GM21737 (cell line): ENCODE measurements around the gene ASB3.
"Not testable (repeated sequence)": the region's sequence is repeated elsewhere in the genome, so short reads cannot be mapped to it uniquely, and the experiment has no call there.

Source experiments
- ATAC-seq: cut with Tn5 transposase; IDR thresholded peaks from one replicate; pipeline ENCODE4 v1.9.1; 2021; ENCODE audit warnings: mild to moderate bottlenecking, moderate library complexity; ENCODE audit not compliant: unreplicated experiment

ASB3 gene

DNA sequence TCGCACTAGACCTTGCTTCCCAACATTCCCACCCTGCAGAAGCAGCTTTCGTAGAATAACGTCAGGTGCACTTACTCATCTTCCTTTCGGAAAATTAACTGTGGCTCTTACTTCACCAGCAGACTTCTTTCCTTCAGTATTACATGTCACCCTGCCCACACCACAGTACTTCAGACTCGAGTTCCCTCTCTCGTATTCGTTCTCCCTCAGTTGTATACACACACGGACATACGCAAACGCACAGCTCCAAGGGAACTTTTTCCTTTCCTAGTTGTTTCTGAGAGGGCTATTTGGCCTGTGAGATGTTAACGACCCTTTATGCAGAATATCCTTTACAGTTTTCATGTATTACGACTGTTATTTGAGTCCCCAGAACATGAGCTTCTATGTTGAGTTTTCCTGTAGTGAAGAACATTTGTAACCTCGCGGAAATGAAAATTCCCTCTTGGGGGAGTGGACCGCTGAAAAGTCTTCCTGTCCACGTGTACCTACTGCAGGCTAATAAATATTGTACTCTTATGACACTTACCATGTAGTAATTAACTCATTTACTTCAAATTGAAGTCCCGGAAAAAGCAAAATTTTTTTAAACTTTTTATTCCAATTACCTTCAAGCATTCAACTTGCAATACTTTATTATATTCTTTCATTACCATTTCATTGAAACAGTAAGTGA lies 999 bp upstream of the ASB3 start:
- ATAC-seq = no peak

GRCh38 chr2:53786352-53786704 lies 425 bp downstream of the ASB3 start:
- ATAC-seq = no peak

DNA sequence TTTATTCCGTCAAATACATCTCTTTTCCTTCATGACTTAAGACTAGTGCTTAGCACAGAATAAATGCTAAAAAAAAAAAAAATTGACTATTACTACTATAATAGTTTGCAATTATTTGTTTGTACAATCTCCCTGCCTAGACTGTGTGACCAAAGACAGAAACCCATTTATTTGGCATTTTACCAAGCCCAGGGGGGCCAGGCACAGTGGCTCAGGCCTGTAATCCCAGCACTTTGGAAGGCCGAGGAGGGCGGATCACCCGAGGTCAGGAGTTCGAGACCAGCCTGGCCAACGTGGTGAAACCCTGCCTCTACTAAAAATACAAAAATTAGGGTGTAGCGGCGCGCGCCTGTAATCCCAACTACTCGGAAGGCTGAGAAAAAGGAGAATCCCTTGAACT lies 1.4 kb downstream of the ASB3 start:
- no peak for ATAC-seq

DNA sequence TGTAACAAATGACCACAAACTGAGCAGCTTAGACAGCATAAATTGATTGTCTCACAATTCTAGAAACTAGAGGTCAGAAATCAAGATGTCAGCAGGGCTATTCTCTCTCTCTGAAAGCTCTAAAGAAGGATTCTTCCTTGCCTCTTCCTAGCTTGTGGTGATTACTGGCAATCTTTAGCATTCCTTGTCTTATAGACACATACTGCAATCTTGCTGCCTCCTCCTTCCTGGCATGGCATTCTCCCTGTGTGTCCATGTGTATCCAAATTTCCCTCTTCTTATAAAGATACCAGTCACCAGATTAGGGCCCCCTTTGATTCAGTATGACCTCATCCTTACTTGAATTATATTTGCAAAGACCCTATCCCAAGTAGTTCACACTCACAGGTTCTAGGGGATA lies 2.3 kb downstream of the ASB3 start:
- no peak for ATAC-seq

GRCh38 chr2:53782676-53783075 lies 4.1 kb downstream of the ASB3 start:
- ATAC-seq = no peak

DNA sequence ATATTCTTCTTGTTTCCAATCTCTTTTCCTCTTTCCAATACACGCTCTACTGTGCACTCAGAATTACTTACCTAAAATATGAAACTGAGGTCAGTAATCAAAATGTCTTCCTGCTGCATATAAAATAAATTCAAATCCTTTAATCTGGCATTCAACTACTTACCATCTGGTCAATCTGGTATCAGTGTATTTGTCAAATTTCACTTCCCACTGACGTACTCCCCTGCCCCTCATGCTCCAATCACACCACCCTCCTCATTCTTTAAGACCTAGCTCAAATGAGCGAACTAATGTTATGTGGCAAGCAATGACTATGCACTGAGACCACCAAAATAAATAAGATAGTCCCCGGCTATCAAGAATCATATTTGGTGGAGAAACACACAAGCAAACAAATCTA lies 6.7 kb downstream of the ASB3 start:
- ATAC-seq = no peak

DNA sequence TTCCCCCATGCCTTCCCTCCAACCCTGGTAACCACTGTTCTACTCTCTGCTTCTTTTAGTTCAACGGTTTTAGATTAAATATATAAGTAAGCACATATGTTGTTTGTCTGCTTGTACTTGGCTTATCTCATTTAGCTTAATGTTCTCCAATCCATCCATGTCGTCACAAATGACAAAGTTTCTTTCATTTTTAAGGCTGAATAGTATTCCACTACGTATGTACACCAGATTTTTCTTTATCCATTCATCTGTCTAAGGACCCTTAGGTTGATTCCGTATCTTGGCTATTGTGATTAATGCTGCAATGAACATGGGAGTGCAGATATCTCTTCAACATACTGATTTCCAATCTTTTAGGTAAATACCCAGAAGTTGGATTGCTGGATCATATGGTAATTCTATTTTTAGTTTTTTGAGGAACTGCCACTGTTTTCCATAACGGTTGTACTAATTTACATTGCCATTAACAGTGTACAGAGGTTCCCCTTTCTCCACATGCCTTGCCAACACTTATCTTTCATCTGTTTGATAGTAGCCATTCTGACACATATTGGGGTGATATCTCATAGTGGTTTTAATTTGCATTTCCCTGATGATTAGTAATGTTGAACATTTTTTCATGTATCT lies 8.1 kb downstream of the ASB3 start:
- ATAC-seq = no peak

DNA sequence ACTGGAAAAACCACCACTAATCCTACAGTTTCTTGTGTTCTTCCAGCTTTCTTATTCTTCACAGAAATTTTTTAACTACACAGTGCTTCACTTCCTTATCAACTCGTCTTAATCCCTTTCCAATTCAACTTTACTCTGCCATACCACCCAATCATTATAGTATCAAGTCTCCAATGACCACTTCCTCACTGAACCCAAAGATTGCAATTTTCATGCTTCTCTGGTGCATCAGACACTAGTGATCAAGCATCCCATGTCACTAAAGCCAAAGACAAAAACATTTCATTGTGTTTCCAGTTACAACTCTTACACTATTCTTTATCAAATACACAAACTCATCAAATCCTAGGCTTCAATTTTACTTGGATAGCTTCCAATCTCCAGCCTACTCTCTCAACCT lies 9.6 kb downstream of the ASB3 start:
- ATAC-seq = no peak

DNA sequence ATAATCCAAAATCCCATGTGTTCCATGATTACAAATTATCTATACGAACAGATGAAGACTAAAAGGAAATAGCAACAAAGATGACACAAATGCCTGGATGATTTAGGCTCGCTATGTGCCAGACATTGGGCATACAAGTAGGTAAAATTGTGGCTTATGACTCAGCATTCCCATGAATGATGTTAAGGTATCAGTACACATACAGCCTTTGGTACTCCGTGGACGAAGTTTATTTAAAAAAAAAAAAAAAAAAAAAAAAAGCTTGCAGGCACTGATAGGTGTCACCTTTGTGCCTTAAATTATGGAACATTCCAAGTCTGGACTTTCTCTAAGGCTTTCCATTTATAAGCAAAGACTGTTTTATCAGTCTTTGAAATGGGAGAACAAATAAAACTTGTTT lies 16.5 kb downstream of the ASB3 start:
- no peak for ATAC-seq

GRCh38 chr2:53769318-53769945 lies 17.3 kb downstream of the ASB3 start:
- ATAC-seq = no peak

DNA sequence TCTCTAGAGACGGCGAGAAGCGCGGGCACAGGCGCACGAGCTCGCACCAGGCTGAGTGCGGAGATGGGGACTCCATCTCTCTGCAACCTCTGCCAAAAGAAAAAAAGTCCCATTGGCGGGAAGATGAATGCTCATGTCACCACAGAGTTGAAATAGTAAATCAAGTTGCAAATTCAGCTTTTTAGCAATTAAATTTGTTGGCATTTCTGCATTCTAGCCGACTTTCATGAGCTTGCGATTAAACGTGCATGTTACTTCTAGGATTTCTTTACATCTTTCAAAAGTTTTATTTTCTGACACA lies 18.6 kb downstream of the ASB3 start:
- peak; percentile 34 for ATAC-seq

DNA sequence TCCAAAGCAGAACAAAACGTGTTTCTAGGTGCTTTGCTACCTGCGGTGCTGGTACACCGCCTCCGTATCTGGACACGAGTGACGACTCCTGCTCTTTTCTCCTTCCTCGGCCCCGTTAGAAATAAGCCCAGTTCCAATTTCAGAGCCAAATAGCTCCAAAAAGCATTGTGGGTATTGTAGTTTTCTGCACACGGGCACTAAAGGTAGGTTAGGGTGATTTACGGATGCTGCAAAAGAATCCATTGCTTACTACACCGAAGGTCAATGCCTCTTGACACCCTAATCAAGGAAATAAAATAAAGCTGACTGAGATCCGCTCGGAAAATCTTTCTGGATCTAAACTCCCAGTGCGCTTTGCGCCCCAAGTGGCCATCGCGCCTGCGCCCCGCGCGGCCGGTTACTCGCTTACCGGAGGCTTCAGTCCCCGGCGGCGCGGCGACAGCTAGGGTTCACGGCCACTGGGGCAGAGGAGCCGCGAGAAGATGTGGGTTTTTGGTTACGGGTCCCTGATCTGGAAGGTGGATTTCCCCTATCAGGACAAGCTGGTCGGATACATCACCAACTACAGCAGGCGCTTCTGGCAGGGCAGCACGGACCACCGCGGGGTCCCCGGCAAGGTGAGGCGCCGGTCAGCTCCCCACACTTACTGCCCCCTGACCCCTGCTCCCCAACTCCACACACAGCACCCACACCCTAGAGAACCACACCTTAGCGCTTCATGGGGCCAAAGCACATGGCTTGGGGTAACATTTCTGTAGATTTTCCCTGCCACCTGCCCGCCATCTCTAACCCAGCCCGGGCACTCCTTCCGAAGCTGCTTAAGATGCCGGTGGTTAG lies 19.1 kb downstream of the ASB3 start, which contains the start of gene CHAC2:
TSS of gene CHAC2 (plus strand) at position 400 of the 837 bp plus-strand sequence. CDS start at position 483, 83 bp downstream.
- ATAC-seq = peak; percentile 91

DNA sequence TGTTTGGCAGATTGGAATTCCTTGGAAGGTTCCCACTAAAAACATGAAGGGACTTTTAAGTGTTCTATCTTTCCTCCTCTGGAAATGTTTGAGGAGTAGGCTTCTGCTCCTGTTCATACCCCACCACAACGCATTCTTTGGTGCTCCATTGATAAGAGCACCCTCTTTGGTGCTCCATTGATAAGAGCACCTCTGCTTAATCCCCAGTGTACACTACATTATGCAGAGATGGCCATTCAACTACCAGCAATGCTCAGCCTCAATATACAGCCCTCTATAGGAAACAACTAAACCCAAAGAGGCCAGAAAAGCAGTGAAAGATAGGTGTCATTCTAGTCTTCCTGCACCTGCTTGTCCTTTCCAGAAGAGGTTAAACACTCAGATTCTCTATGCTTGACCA lies 21.0 kb downstream of the ASB3 start:
- no peak for ATAC-seq

DNA sequence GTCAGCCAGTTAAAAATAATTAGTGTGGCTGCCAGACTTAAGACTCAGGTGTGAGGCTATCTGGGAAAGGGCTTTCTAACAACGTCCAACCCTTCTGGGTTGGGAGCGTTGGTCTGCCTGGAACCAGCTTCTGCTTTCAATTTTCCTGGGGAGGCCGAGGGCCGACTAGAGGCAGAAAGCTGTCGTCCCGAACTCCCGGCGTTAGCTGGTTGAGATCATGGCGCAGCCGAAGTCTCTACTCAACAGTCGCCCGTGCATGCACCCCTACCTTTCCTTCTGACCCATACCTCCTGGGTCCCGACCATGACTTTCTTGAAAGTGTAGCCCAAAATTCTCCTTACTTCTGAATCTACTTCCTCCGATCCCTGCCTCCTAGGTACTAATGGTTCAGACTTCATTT lies 29.5 kb downstream of the ASB3 start:
- not testable (repeated sequence) for ATAC-seq

- ATAC-seq = no peak
These were observed 30.1 kb downstream of the ASB3 start for GRCh38 chr2:53756644-53757043.

DNA sequence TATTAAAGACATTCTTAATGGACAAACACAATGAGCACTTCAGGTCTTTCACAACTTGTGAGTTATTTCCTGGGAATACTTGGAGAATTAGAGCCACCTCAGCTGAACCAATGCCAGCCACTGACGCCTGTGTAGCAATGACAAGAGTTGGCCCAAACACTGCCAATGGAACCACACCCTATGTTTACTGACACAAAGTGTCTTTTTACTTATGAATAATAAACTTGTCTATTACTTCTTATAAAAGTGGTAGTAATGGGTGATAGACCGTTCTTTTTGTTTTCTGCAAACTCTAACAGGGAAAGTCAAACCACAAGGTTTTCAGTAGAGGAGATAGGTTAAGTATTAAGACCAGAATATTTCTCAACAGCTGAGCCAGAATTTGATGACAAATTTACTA lies 31.6 kb downstream of the ASB3 start:
- ATAC-seq = no peak

GRCh38 chr2:53753041-53753440 lies 33.7 kb downstream of the ASB3 start:
- ATAC-seq = no peak

- ATAC-seq = no peak
These were observed 34.4 kb downstream of the ASB3 start for GRCh38 chr2:53752385-53752784.

GRCh38 chr2:53751728-53752127 lies 35.0 kb downstream of the ASB3 start:
- peak; percentile 81 for ATAC-seq

GRCh38 chr2:53750041-53750768 lies 36.5 kb downstream of the ASB3 start:
- no peak for ATAC-seq
